ENCODE data around the gene SARS1. TPM values are rescaled to one million over a fixed set of nuclear protein-coding genes. Genes with fewer than 3 reads are reported as not detected.
A peak's percentile ranks its signal among the peaks of the same experiment; 100 is the strongest.

Gene SARS1
- total and polyA plus RNA-seq, 2 of the 8 experiments (the other 6 are each of a cell fraction or from before 2014, with no cell fraction given): 83.1 to 146 TPM

- Histone ChIP-seq H3K4ac (replicated peaks; ENCODE audit: insufficient read length, low read depth, low read length) (no peak overlapping the region), H2BK20ac (ENCODE audit: low read length) (no peak overlapping the region), H3K27ac (ENCODE audit: low read depth, low read length) (no peak overlapping the region), H2AFZ (ENCODE audit: low read length) (peak overlapping the region; percentile 92; the same call in 1 of the 2 replicates), H3K9ac (replicated peaks in 1 of 4; ENCODE audit: extremely low read depth in 1 of 4, low read depth in 3 of 4, low read length in 3 of 4) (no peak overlapping the region), H3K14ac (ENCODE audit: insufficient read length) (no peak overlapping the region), H2BK120ac (replicated peaks; ENCODE audit: low read depth, low read length) (peak overlapping the region; percentile 76), H4K8ac (ENCODE audit: extremely low read depth, insufficient read depth, low read length) (no peak overlapping the region; the same call in 1 of the 2 replicates), H3K56ac (replicated peaks; ENCODE audit: insufficient read length, low read depth, low read length) (no peak overlapping the region), H3K4me3 (ENCODE audit: extremely low read depth in 1 of 4, insufficient read depth in 2 of 4, low read depth in 3 of 4, low read length in 4 of 4) (no peak overlapping the region), H2BK12ac (ENCODE audit: low read depth, low read length) (peak overlapping the region; percentile 53; the same call in 1 of the 2 replicates), H4K91ac (replicated peaks; ENCODE audit: insufficient read length, low read length) (peak overlapping the region; percentile 61), H3K23ac (ENCODE audit: insufficient read length) (no peak overlapping the region), H4K5ac (ENCODE audit: insufficient read length, low read depth, low read length) (no peak overlapping the region), H3K27me3 (replicated peaks in 1 of 4; ENCODE audit: control insufficient read depth in 3 of 4, extremely low read depth in 1 of 4, insufficient read depth in 3 of 4, low read length in 3 of 4) (peaks cover 0 to 22% (median 16%) of the 10 kb centered on the region in 4 experiments; a peak in 5 of 7 replicates), H4K20me1 (replicated peaks in 1 of 2; ENCODE audit: control insufficient read depth in 1 of 2, insufficient read depth in 2 of 2, low read length in 2 of 2) (peaks cover 3 to 7% of the 10 kb centered on the region in 2 experiments), H2BK5ac (ENCODE audit: low read depth, low read length) (peak overlapping the region; percentile 73; the same call in 1 of the 2 replicates), H2AK5ac (ENCODE audit: low read depth, low read length) (no peak overlapping the region), H3K4me2 (ENCODE audit: insufficient read depth in 1 of 2, low read depth in 2 of 2, low read length in 2 of 2) (0 out of 4 replicates have a peak overlapping the region, but pooled peaks of 1 of the 2 experiments have one; percentile 54), H3K79me2 (ENCODE audit: control insufficient read depth in 1 of 2, insufficient read depth in 2 of 2, low read length in 2 of 2) (peaks cover 0 to 15% of the 10 kb centered on the region in 2 experiments; a peak in 1 of 4 replicates), H3K79me1 (ENCODE audit: low read depth, low read length) (0 out of 2 replicates have a peak, but pooled peaks cover 4% of the 10 kb centered on the region), H3K18ac (ENCODE audit: extremely low read depth, low read length) (no peak overlapping the region; the same call in 1 of the 2 replicates), H3K4me1 (replicated peaks in 1 of 4; ENCODE audit: control insufficient read depth in 3 of 4, insufficient read depth in 4 of 4, low read length in 3 of 4) (peaks cover 0 to 17% (median 14%) of the 10 kb centered on the region in 4 experiments; a peak in 6 of 7 replicates), H2BK15ac (ENCODE audit: low read length) (peak overlapping the region; percentile 81; the same call in 1 of the 2 replicates), H3K36me3 (ENCODE audit: control insufficient read depth in 2 of 4, insufficient read depth in 4 of 4, low read length in 3 of 4) (peaks cover 0 to 8% (median 0%) of the 10 kb centered on the region in 4 experiments; a peak in 3 of 8 replicates), H3K23me2 (ENCODE audit: low read depth, low read length) (peaks cover 3% of the 10 kb centered on the region; the same call in 1 of the 2 replicates), H3K9me3 (ENCODE audit: insufficient read depth in 2 of 2, low read depth in 1 of 2, low read length in 1 of 2) (no peaks in the 10 kb centered on the region; a peak in 2 of 4 replicates)
- ChIA-PET POLR2A (ENCODE audit: partially characterized antibody) (interaction anchor here (0.8 to 12.2 kb wide), 6 partner anchors 11 to 51 kb away, joined by 3 to 252 read pairs (median 4); partner anchors contain the start of gene SARS1), CTCF (ENCODE audit: partially characterized antibody) (interaction anchor here (1.0 to 28.7 kb wide), 5 partner anchors 9 to 46 kb away, joined by 3 to 651 read pairs (median 21); partner anchors contain the start of gene SARS1)
- DNase-seq (ENCODE audit: low read depth in 1 of 2, low spot score in 2 of 2) (no peak), FAIRE-seq (no peak)
- WGBS, 2 experiments (ENCODE audit: extremely low coverage in 1 of 2, insufficient coverage in 1 of 2, insufficient read length in 1 of 2, insufficient replicate concordance in 2 of 2, low coverage in 1 of 2, low lambda C conversion rate in 2 of 2, missing lambda C conversion rate in 1 of 2): 80% methylated on average over 7 of the region's 7 CpGs; no CpG with 5 or more reads in 1 of the 2 experiments
- no peak for TF ChIP-seq HDAC2 (IDR thresholded peaks at IDR 0.05; ENCODE audit: borderline replicate concordance in 1 of 2, low read depth in 2 of 2, low read length in 2 of 2)
- no peak for TF ChIP-seq FOSL1 (IDR thresholded peaks at IDR 0.05; ENCODE audit: insufficient read depth, low read depth, low read length)
- no peak for TF ChIP-seq SUZ12 (IDR thresholded peaks at IDR 0.05; ENCODE audit: low read length)
- TF ChIP-seq RAD21 (IDR thresholded peaks at IDR 0.05 in 1 of 2, conservative IDR thresholded peaks at IDR 0.05 in 1 of 2; ENCODE audit: low read depth in 2 of 2, low read length in 2 of 2): no peak
- TF ChIP-seq CHD2 (IDR thresholded peaks at IDR 0.05; ENCODE audit: low read length): no peak
- TF ChIP-seq EP300 (IDR thresholded peaks at IDR 0.05; ENCODE audit: borderline replicate concordance in 1 of 2, low read depth in 2 of 2, low read length in 2 of 2): no peak
- TF ChIP-seq SP1 (IDR thresholded peaks at IDR 0.05; ENCODE audit: low read depth, low read length): no peak
- TF ChIP-seq RXRA (IDR thresholded peaks at IDR 0.05; ENCODE audit: insufficient read depth, low read depth, low read length): no peak
- no peak for TF ChIP-seq BACH1 (IDR thresholded peaks at IDR 0.05; ENCODE audit: low read length)
- no peak for TF ChIP-seq TAF1 (IDR thresholded peaks at IDR 0.05; ENCODE audit: low read depth, low read length)
- TF ChIP-seq SIX5 (IDR thresholded peaks at IDR 0.05; ENCODE audit: low read depth, low read length): no peak
- no peak for TF ChIP-seq KDM1A (IDR thresholded peaks at IDR 0.05; ENCODE audit: borderline replicate concordance, low read length)
Measured at GRCh38 chr1:109248444-109248796, 34.7 kb downstream of the SARS1 start.
